WTC11 (cell line): ENCODE data around the gene GCFC2. TPM values are rescaled to one million over a fixed set of nuclear protein-coding genes. Genes with fewer than 3 reads are reported as not detected.

Source experiments
- ATAC-seq: fragments of 200-7000 bp; cut with Tn5 transposase; 2 replicates; pipeline ENCODE4 v1.10.0; 2021; ENCODE audit warnings: mild to moderate bottlenecking, moderate library complexity
- CTCF ChIA-PET: fragments of 300-600 bp; sonication (Branson Sonifier 250); formaldehyde crosslinking; loops from one replicate; lab custom pipeline; 2021; ENCODE audit warnings: antibody characterized with exemption; lab: Charles Lee
- POLR2A ChIA-PET: fragments of 350-600 bp; sonication (Branson Sonifier 250); formaldehyde crosslinking; loops from one replicate; lab custom pipeline; 2021; ENCODE audit warnings: antibody characterized with exemption; lab: Charles Lee
- DNase-seq: peaks from one replicate; pipeline ENCODE4 v3.0.0; 2021; ENCODE audit warnings: low spot score
- H3K27ac Mint-ChIP-seq: 2 replicates; pipeline ENCODE4 v1.8.0; 2021; ENCODE audit warnings: mixed read lengths
- H3K27me3 Mint-ChIP-seq: 2 replicates; pipeline ENCODE4 v1.8.0; 2021; ENCODE audit warnings: low read depth, mild to moderate bottlenecking, moderate library complexity, mixed read lengths
- H3K36me3 Mint-ChIP-seq: 2 replicates; pipeline ENCODE4 v1.8.0; 2021; ENCODE audit warnings: mixed read lengths
- H3K4me1 Mint-ChIP-seq: 2 replicates; pipeline ENCODE4 v1.8.0; 2022; ENCODE audit warnings: mixed read lengths
- H3K4me3 Mint-ChIP-seq: 2 replicates; pipeline ENCODE4 v1.8.0; 2021; ENCODE audit warnings: mild to moderate bottlenecking, moderate library complexity, mixed read lengths
- H3K9me3 Mint-ChIP-seq: 2 replicates; pipeline ENCODE4 v1.8.0; 2021; ENCODE audit warnings: mixed read lengths
- CREB1 ChIP-seq: sonication (generic); formaldehyde crosslinking; IDR thresholded peaks from 2 replicates; pipeline ENCODE4 v1.8.0; 2023; ENCODE audit warnings: mild to moderate bottlenecking, missing genetic modification reagents
- CREM ChIP-seq: sonication (generic); formaldehyde crosslinking; IDR thresholded peaks from 2 replicates; pipeline ENCODE4 v1.8.1; 2022; ENCODE audit warnings: mild to moderate bottlenecking, missing genetic modification reagents, moderate library complexity
- EMX1 ChIP-seq: fragments of 250-450 bp; sonication (Bioruptor Pico); IDR thresholded peaks from 2 replicates; pipeline ENCODE4 v1.8.0; 2021; ENCODE audit warnings: mild to moderate bottlenecking
- ETV6 ChIP-seq: sonication (generic); formaldehyde crosslinking; IDR thresholded peaks from 2 replicates; pipeline ENCODE4 v1.8.1; 2022; ENCODE audit warnings: mild to moderate bottlenecking, missing genetic modification reagents
- FOXJ3 ChIP-seq: sonication (generic); formaldehyde crosslinking; IDR thresholded peaks from 2 replicates; pipeline ENCODE4 v1.9.0; 2021; ENCODE audit warnings: missing genetic modification reagents, mild to moderate bottlenecking, borderline replicate concordance
- HMGA2 ChIP-seq: fragments of 250-450 bp; sonication (Bioruptor Pico); IDR thresholded peaks from 2 replicates; pipeline ENCODE4 v1.4.0; 2021; ENCODE audit warnings: mild to moderate bottlenecking, moderate library complexity
- KAT7 ChIP-seq: sonication (generic); formaldehyde crosslinking; IDR thresholded peaks from 2 replicates; pipeline ENCODE4 v1.8.1; 2023; ENCODE audit warnings: missing genetic modification reagents, mild to moderate bottlenecking, borderline replicate concordance
- NFE2L1 ChIP-seq: sonication (generic); formaldehyde crosslinking; IDR thresholded peaks from 2 replicates; pipeline ENCODE4 v1.8.1; 2023; ENCODE audit warnings: missing genetic modification reagents
- NFYB ChIP-seq: sonication (generic); formaldehyde crosslinking; conservative IDR thresholded peaks from 2 replicates; pipeline ENCODE4 v1.8.0; 2022; ENCODE audit warnings: low read depth, missing genetic modification reagents
- NR2C2 ChIP-seq: sonication (generic); formaldehyde crosslinking; IDR thresholded peaks from 2 replicates; pipeline ENCODE4 v1.8.0; 2022; ENCODE audit warnings: mild to moderate bottlenecking, missing genetic modification reagents
- NR3C1 ChIP-seq: sonication (generic); formaldehyde crosslinking; conservative IDR thresholded peaks from 2 replicates; pipeline ENCODE4 v1.8.1; 2023; ENCODE audit warnings: low read depth, mild to moderate bottlenecking, missing genetic modification reagents
- PRRX2 ChIP-seq: fragments of 250-450 bp; sonication (Bioruptor Pico); IDR thresholded peaks from 2 replicates; pipeline ENCODE4 v1.8.0; 2021; ENCODE audit warnings: mild to moderate bottlenecking
- RELA ChIP-seq: sonication (generic); formaldehyde crosslinking; IDR thresholded peaks from 2 replicates; pipeline ENCODE4 v1.8.1; 2022; ENCODE audit warnings: missing genetic modification reagents, mild to moderate bottlenecking, borderline replicate concordance
- SMAD3 ChIP-seq: sonication (generic); formaldehyde crosslinking; IDR thresholded peaks from 2 replicates; pipeline ENCODE4 v1.8.0; 2022; ENCODE audit warnings: missing genetic modification reagents, mild to moderate bottlenecking, borderline replicate concordance
- SMAD4 ChIP-seq: sonication (generic); formaldehyde crosslinking; IDR thresholded peaks from 2 replicates; pipeline ENCODE4 v1.8.0; 2022; ENCODE audit warnings: mild to moderate bottlenecking, missing genetic modification reagents
- TP53 ChIP-seq: sonication (generic); formaldehyde crosslinking; IDR thresholded peaks from 2 replicates; pipeline ENCODE4 v1.8.1; 2023; ENCODE audit warnings: mild to moderate bottlenecking, missing genetic modification reagents
- ZBTB21 ChIP-seq: sonication (generic); formaldehyde crosslinking; IDR thresholded peaks from 2 replicates; pipeline ENCODE4 v1.8.1; 2023; ENCODE audit warnings: mild to moderate bottlenecking, missing genetic modification reagents, borderline replicate concordance
- ZNF219 ChIP-seq: sonication (generic); formaldehyde crosslinking; IDR thresholded peaks from 2 replicates; pipeline ENCODE4 v1.8.0; 2023; ENCODE audit warnings: missing genetic modification reagents, mild to moderate bottlenecking, borderline replicate concordance
- ZNF232 ChIP-seq: sonication (generic); formaldehyde crosslinking; IDR thresholded peaks from 2 replicates; pipeline ENCODE4 v1.8.0; 2022; ENCODE audit warnings: mild to moderate bottlenecking, missing genetic modification reagents
- ZNF396 ChIP-seq: fragments of 250-450 bp; sonication (Bioruptor Pico); IDR thresholded peaks from 2 replicates; pipeline ENCODE4 v1.8.0; 2021; ENCODE audit warnings: mild to moderate bottlenecking, moderate library complexity, borderline replicate concordance
- ZNF423 ChIP-seq: fragments of 250-450 bp; sonication (Bioruptor Pico); IDR thresholded peaks from 2 replicates; pipeline ENCODE4 v2.1.2; 2022; ENCODE audit warnings: mild to moderate bottlenecking, moderate library complexity
- total RNA-seq: library from RNA; stranded (reverse); gene quantifications from 3 replicates; pipeline ENCODE4 v1.2.3, GENCODE V29; 2021
- TF ChIP-seq, protein P1 (sequence below): sonication (generic); formaldehyde crosslinking; conservative IDR thresholded peaks from 2 replicates; pipeline ENCODE4 v1.8.1; 2022; ENCODE audit warnings: mild to moderate bottlenecking, missing genetic modification reagents
- TF ChIP-seq, protein P2 (sequence below): sonication (generic); formaldehyde crosslinking; IDR thresholded peaks from 2 replicates; pipeline ENCODE4 v1.8.1; 2022; ENCODE audit warnings: mild to moderate bottlenecking, moderate library complexity, missing genetic modification reagents
- TF ChIP-seq, protein P3 (sequence below): sonication (generic); formaldehyde crosslinking; IDR thresholded peaks from 2 replicates; pipeline ENCODE4 v1.8.1; 2023; ENCODE audit warnings: mild to moderate bottlenecking, missing genetic modification reagents, moderate library complexity
- TF ChIP-seq, protein P4 (sequence below): fragments of 250-450 bp; sonication (Bioruptor Pico); IDR thresholded peaks from 2 replicates; pipeline ENCODE4 v1.9.0; 2021; ENCODE audit warnings: mild to moderate bottlenecking, borderline replicate concordance
- TF ChIP-seq, protein P5 (sequence below): sonication (generic); formaldehyde crosslinking; IDR thresholded peaks from 2 replicates; pipeline ENCODE4 v1.8.1; 2023; ENCODE audit warnings: mild to moderate bottlenecking, missing genetic modification reagents, moderate library complexity
- TF ChIP-seq, protein P6 (sequence below): fragments of 250-450 bp; sonication (Bioruptor Pico); IDR thresholded peaks from 2 replicates; pipeline ENCODE4 v1.9.0; 2021; ENCODE audit warnings: mild to moderate bottlenecking

GCFC2 gene
- total RNA-seq, 1 experiment from 2014 or later: 14.4 TPM

DNA sequence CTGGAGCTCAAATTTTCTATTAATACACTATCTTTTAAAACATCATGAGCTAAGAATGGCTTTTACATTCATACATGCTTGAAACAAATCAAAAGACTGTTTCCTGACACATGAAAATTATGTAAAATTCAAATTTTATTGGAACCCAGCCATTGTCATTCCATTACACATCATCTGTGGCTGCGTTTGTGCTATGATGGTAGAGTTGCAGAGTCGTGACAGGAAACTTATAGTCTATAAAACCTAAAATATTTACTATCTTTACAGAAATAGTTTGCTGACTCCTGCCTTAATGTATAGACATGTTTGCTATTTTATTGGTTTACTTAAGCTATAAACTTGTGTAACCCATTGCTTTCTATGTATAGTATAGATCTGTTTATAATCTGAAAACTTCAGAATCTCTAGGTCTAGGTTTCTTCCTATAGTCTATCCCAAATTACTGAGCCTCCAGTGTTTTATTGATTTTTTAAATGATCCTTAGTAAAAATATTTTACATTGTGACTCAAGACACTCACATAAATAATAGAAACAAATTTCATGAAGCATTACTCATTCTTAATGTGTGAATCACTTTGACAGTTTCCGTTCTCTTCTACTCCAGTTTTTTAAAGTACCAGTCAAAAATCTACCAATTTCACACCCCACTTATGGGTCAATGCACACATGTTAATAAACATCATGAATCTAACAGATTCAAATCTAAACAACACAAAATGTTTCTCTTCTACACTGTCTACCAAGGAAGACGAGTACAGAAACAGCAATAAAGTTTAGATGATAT lies 90.6 kb downstream of the GCFC2 start (continued):
- TF ChIP-seq ZNF396 (CRISPR knock-in tag) (no peak), KAT7 (no peak), NR2C2 (no peak), PRRX2 (CRISPR knock-in tag) (no peak), CREM (CRISPR knock-in tag) (no peak), NR3C1 (no peak)

DNA sequence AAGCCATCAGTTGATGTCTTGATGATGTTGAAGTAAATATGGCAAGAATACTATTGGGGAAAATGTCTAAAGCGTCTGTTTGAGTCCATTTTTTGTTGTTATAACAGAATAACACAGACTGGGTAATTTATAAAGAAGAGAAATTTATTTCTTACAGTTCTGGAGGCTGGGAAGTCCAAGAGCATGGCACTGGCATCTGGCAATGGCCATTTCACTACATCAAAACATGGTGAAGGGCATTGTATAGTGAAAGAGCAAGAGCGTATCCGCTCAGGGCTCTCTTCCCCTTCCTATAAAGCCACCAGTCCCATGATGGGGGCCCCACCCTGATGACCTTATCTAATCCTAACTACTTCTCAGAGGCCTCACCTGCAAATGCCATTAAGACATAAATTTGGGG lies 93.8 kb downstream of the GCFC2 start:
- ChIA-PET CTCF (no interaction called here), POLR2A (no interaction called here)
- Mint-ChIP-seq H3K27me3 (no peaks in the 10 kb centered on the region; the same call in 1 of the 2 replicates), H3K36me3 (no peaks in the 10 kb centered on the region), H3K4me3 (no peak overlapping the region), H3K4me1 (no peaks in the 10 kb centered on the region), H3K9me3 (peaks cover 12% of the 10 kb centered on the region), H3K27ac (no peak overlapping the region)
- TF ChIP-seq TP53 (CRISPR knock-in tag) (no peak), FOXJ3 (no peak), ZNF423 (CRISPR knock-in tag) (no peak), SMAD3 (CRISPR knock-in tag) (no peak), PRRX2 (CRISPR knock-in tag) (no peak), SMAD4 (CRISPR knock-in tag) (no peak), NFE2L1 (CRISPR knock-in tag) (no peak), NFYB (CRISPR knock-in tag) (no peak), EMX1 (CRISPR knock-in tag) (no peak), RELA (no peak), ZBTB21 (CRISPR knock-in tag) (no peak), CREB1 (CRISPR knock-in tag) (no peak), ZNF219 (no peak)
- TF ChIP-seq, protein P1, sequence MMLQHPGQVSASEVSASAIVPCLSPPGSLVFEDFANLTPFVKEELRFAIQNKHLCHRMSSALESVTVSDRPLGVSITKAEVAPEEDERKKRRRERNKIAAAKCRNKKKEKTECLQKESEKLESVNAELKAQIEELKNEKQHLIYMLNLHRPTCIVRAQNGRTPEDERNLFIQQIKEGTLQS (CRISPR knock-in tag): no peak
- TF ChIP-seq, protein P2, sequence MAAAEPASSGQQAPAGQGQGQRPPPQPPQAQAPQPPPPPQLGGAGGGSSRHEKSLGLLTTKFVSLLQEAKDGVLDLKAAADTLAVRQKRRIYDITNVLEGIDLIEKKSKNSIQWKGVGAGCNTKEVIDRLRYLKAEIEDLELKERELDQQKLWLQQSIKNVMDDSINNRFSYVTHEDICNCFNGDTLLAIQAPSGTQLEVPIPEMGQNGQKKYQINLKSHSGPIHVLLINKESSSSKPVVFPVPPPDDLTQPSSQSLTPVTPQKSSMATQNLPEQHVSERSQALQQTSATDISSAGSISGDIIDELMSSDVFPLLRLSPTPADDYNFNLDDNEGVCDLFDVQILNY: no peak
- TF ChIP-seq, protein P3, sequence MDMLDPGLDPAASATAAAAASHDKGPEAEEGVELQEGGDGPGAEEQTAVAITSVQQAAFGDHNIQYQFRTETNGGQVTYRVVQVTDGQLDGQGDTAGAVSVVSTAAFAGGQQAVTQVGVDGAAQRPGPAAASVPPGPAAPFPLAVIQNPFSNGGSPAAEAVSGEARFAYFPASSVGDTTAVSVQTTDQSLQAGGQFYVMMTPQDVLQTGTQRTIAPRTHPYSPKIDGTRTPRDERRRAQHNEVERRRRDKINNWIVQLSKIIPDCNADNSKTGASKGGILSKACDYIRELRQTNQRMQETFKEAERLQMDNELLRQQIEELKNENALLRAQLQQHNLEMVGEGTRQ (CRISPR knock-in tag): no peak
- DNase-seq (no peak), ATAC-seq (no peak)

DNA sequence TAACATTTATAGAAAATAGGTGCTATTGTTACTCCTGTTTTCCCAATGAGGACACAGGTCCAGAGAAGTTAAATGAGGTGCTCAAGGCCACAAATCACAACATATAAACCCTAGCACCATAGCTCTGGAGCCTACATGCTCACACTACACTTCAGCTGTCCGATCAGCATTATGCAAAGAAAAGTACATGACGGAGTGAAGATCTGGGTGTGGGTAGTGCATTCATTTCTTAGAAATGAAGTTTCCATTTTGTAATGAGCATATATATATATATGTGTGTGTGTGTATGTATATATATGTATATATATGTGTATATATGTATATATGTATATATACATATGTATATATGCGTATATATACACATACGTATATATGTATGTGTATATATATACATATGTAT lies 94.3 kb downstream of the GCFC2 start:
- ChIA-PET CTCF (no interaction called here), POLR2A (no interaction called here)
- Mint-ChIP-seq H3K4me1 (no peaks in the 10 kb centered on the region), H3K36me3 (no peaks in the 10 kb centered on the region), H3K9me3 (peaks cover 16% of the 10 kb centered on the region), H3K4me3 (no peak overlapping the region), H3K27ac (no peak overlapping the region), H3K27me3 (no peaks in the 10 kb centered on the region; the same call in 1 of the 2 replicates)
- DNase-seq (no peak), ATAC-seq (no peak)
- TF ChIP-seq, protein P4, sequence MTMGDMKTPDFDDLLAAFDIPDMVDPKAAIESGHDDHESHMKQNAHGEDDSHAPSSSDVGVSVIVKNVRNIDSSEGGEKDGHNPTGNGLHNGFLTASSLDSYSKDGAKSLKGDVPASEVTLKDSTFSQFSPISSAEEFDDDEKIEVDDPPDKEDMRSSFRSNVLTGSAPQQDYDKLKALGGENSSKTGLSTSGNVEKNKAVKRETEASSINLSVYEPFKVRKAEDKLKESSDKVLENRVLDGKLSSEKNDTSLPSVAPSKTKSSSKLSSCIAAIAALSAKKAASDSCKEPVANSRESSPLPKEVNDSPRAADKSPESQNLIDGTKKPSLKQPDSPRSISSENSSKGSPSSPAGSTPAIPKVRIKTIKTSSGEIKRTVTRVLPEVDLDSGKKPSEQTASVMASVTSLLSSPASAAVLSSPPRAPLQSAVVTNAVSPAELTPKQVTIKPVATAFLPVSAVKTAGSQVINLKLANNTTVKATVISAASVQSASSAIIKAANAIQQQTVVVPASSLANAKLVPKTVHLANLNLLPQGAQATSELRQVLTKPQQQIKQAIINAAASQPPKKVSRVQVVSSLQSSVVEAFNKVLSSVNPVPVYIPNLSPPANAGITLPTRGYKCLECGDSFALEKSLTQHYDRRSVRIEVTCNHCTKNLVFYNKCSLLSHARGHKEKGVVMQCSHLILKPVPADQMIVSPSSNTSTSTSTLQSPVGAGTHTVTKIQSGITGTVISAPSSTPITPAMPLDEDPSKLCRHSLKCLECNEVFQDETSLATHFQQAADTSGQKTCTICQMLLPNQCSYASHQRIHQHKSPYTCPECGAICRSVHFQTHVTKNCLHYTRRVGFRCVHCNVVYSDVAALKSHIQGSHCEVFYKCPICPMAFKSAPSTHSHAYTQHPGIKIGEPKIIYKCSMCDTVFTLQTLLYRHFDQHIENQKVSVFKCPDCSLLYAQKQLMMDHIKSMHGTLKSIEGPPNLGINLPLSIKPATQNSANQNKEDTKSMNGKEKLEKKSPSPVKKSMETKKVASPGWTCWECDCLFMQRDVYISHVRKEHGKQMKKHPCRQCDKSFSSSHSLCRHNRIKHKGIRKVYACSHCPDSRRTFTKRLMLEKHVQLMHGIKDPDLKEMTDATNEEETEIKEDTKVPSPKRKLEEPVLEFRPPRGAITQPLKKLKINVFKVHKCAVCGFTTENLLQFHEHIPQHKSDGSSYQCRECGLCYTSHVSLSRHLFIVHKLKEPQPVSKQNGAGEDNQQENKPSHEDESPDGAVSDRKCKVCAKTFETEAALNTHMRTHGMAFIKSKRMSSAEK (CRISPR knock-in tag): no peak
- TF ChIP-seq HMGA2 (CRISPR knock-in tag): no peak
- TF ChIP-seq ETV6 (CRISPR knock-in tag): no peak
- no peak for TF ChIP-seq ZNF232
- TF ChIP-seq, protein P5, sequence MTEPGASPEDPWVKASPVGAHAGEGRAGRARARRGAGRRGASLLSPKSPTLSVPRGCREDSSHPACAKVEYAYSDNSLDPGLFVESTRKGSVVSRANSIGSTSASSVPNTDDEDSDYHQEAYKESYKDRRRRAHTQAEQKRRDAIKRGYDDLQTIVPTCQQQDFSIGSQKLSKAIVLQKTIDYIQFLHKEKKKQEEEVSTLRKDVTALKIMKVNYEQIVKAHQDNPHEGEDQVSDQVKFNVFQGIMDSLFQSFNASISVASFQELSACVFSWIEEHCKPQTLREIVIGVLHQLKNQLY (CRISPR knock-in tag): no peak
- TF ChIP-seq, protein P6, sequence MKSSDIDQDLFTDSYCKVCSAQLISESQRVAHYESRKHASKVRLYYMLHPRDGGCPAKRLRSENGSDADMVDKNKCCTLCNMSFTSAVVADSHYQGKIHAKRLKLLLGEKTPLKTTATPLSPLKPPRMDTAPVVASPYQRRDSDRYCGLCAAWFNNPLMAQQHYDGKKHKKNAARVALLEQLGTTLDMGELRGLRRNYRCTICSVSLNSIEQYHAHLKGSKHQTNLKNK (CRISPR knock-in tag): no peak
